ENCODE data around the gene TUBB1. TPM values are rescaled to one million over a fixed set of nuclear protein-coding genes. Genes with fewer than 3 reads are reported as not detected.

TUBB1 gene
- total and polyA plus RNA-seq, 2 of the 13 experiments (the other 11 are each of a cell fraction or from before 2014, with no cell fraction given) = 0.11 to 57.6 TPM

- no TSS peak for BruUV-seq (replicated peaks)
- Histone ChIP-seq H3K4me1 (ENCODE audit: insufficient read depth, low read length) (peaks cover 18% of the 10 kb centered on the region), H3K36me3 (replicated peaks in 1 of 2; ENCODE audit: control insufficient read depth in 1 of 2, insufficient read depth in 2 of 2, low read length in 2 of 2) (no peaks in the 10 kb centered on the region), H3K27me3 (ENCODE audit: control insufficient read depth in 1 of 2, insufficient read depth in 2 of 2, low read length in 2 of 2) (peaks cover 2 to 3% of the 10 kb centered on the region in 2 experiments; a peak in 2 of 5 replicates), H3K9me3 (ENCODE audit: low read length) (no peaks in the 10 kb centered on the region), H3K79me2 (ENCODE audit: insufficient read depth, low read length) (no peaks in the 10 kb centered on the region), H3K27ac (ENCODE audit: extremely low read length, insufficient read depth, low read length) (no peak overlapping the region), H3K4me3 (replicated peaks in 1 of 3; ENCODE audit: insufficient read depth in 1 of 3, low read depth in 2 of 3, low read length in 3 of 3) (no peak overlapping the region), H3K4me2 (ENCODE audit: low read depth, low read length) (no peak overlapping the region), H2AFZ (ENCODE audit: low read length) (no peak overlapping the region), H3K9ac (ENCODE audit: insufficient read depth, low read depth, low read length) (no peak overlapping the region), H4K20me1 (ENCODE audit: insufficient read depth, low read length) (no peaks in the 10 kb centered on the region)
- FAIRE-seq (no peak), ATAC-seq (no peak), DNase-seq (ENCODE audit: low spot score) (no peak)
- WGBS (ENCODE audit: low lambda C conversion rate) = 23% methylated on average over 2 of the region's 2 CpGs
- intact Hi-C loops (cut with micrococcal nuclease; ENCODE audit: unreplicated experiment) = no loop called here
- POLR2A ChIA-PET = interaction anchor here (1.3 kb wide), 1 partner anchor 16 kb away, joined by 8 read pairs; the partner anchor contains the start of gene ATP5F1E
- in situ Hi-C loops (cut with HindIII; ENCODE audit: extremely low pct_ligation_motif_present, low pct_unique_long_range_greater_than_20kb) = no loop called here
- CTCF ChIA-PET (ENCODE audit: low intra/inter-chr PET ratio, low total read pairs) = no interaction called here
- TF ChIP-seq HNF4A (CRISPR knock-in tag; IDR thresholded peaks at IDR 0.05) (no peak), UBTF (CRISPR knock-in tag; IDR thresholded peaks at IDR 0.05) (no peak), ATF3 (CRISPR knock-in tag; IDR thresholded peaks at IDR 0.05) (no peak), DMTF1 (CRISPR knock-in tag; IDR thresholded peaks at IDR 0.05) (no peak), ZNF383 (CRISPR knock-in tag; IDR thresholded peaks at IDR 0.05; ENCODE audit: borderline replicate concordance) (no peak), KDM5A (IDR thresholded peaks at IDR 0.05; ENCODE audit: borderline replicate concordance, low read length) (no peak), ZNF598 (CRISPR knock-in tag; IDR thresholded peaks at IDR 0.05; ENCODE audit: borderline replicate concordance) (no peak), ZNF180 (CRISPR knock-in tag; IDR thresholded peaks at IDR 0.05; ENCODE audit: borderline replicate concordance, low read depth) (no peak), ZKSCAN5 (CRISPR knock-in tag; IDR thresholded peaks at IDR 0.05) (no peak), ZNF503 (CRISPR knock-in tag; IDR thresholded peaks at IDR 0.05) (no peak), ZNF670 (CRISPR knock-in tag; IDR thresholded peaks at IDR 0.05; ENCODE audit: borderline replicate concordance) (no peak), RBFOX2 (IDR thresholded peaks at IDR 0.05; ENCODE audit: low read depth, low read length) (no peak), ZNF775 (CRISPR knock-in tag; IDR thresholded peaks at IDR 0.05; ENCODE audit: borderline replicate concordance) (no peak), ZNF574 (CRISPR knock-in tag; IDR thresholded peaks at IDR 0.05) (no peak)
Observed at GRCh38 chr20:59048681-59049030, 29.4 kb downstream of the TUBB1 start.
